Prostate gland (tissue), 2 donors: ENCODE data around the gene PDE9A. TPM values are rescaled to one million over a fixed set of nuclear protein-coding genes. Genes with fewer than 3 reads are reported as not detected.

Experiments
- DNase-seq: peaks from one replicate; pipeline ENCODE4 v3.0.0-alpha.2; 2019; ENCODE audit warnings: low spot score
- H3K27ac ChIP-seq, 2 donors: fragments of 200-600 bp; sonication (generic); 2 replicates each; pipeline ENCODE4 v1.5.1; 2017 to 2019
- H3K27me3 ChIP-seq: fragments of 200-600 bp; sonication (generic); replicated peaks from 2 replicates; pipeline ENCODE4 v1.5.1; 2019; ENCODE audit not compliant: insufficient read depth
- H3K36me3 ChIP-seq, 2 donors: fragments of 200-600 bp; sonication (generic); 1 replicate in 1 of 2; 2 replicates in 1 of 2; pipeline versions ENCODE4 v1.5.1 to v1.8.1; 2017 to 2019
- H3K4me1 ChIP-seq: fragments of 200-600 bp; sonication (generic); replicated peaks from 2 replicates; pipeline ENCODE4 v1.5.1; 2019
- H3K4me3 ChIP-seq, 2 donors: fragments of 200-600 bp; sonication (generic); 2 replicates each; pipeline ENCODE4 v1.5.1; 2017 to 2019
- H3K9me3 ChIP-seq: fragments of 200-600 bp; sonication (generic); 2 replicates; pipeline ENCODE4 v1.5.1; 2017
- CTCF ChIP-seq, 4 experiments: fragments of 200-600 bp in 2 of 4; fragments of 450-650 bp in 2 of 4; sonication (generic) in 2 of 4; IDR thresholded peaks; 1 replicate in 3 of 4; 2 replicates in 1 of 4; pipeline ENCODE4 v1.5.1; 2016 to 2019; ENCODE audit warnings: antibody characterized with exemption in 4 of 4, mild to moderate bottlenecking in 2 of 4, moderate library complexity in 2 of 4
- POLR2A ChIP-seq: fragments of 450-650 bp; IDR thresholded peaks from one replicate; pipeline ENCODE4 v1.6.1; 2016; ENCODE audit warnings: antibody characterized with exemption, mild to moderate bottlenecking
- POLR2AphosphoS5 ChIP-seq: sonication (generic); formaldehyde crosslinking; IDR thresholded peaks from one replicate; pipeline ENCODE4 v1.6.1; 2017; ENCODE audit warnings: antibody characterized with exemption
- WGBS: methylation state at CpG from one replicate; pipeline ENCODE4 v1.1.5; 2018; 5-methylcytosine and 5-hydroxymethylcytosine counted together
- intact Hi-C: fragments of 100-400 bp; cut with DNase I; formaldehyde crosslinking; loops from one replicate; pipeline ENCODE4 v1.14.2; 2022
- total RNA-seq, 2 donors: library from RNA; depleted of rRNA; stranded (reverse); fragments of >200 nt; gene quantifications; one replicate each; pipeline ENCODE4 v1.1.0, GENCODE V29; 2016

Gene PDE9A
- total RNA-seq, 2 donors from 2014 or later: 80.0 to 93.6 TPM

- Histone ChIP-seq H3K36me3 (no peaks in the 10 kb centered on the region), H3K9me3 (no peaks in the 10 kb centered on the region), H3K27me3 (no peaks in the 10 kb centered on the region), H3K4me3 (no peak overlapping the region), H3K27ac (peak overlapping the region in 1 of 2 donors; percentile 77), H3K4me1 (peaks cover 23% of the 10 kb centered on the region)
- WGBS: 87% methylated on average over 15 of the region's 15 CpGs
- no peak for TF ChIP-seq POLR2AphosphoS5
- no peak for TF ChIP-seq CTCF (IDR thresholded peaks at IDR 0.05)
- TF ChIP-seq POLR2A: no peak
- intact Hi-C loops: no loop called here
- DNase-seq: no peak
These were observed 22.0 kb downstream of the PDE9A start for GRCh38 chr21:42675403-42675802.

GRCh38 chr21:42676808-42677207 is 23.4 kb downstream of the PDE9A start:
- H3K27ac ChIP-seq: no peak overlapping the region
- no peaks in the 10 kb centered on the region for H3K27me3 ChIP-seq
- no peak overlapping the region for H3K4me3 ChIP-seq
- TF ChIP-seq POLR2A: no peak
- TF ChIP-seq CTCF (IDR thresholded peaks at IDR 0.05): no peak
- TF ChIP-seq POLR2AphosphoS5: no peak
- H3K9me3 ChIP-seq: no peaks in the 10 kb centered on the region
- DNase-seq: no peak
- no peaks in the 10 kb centered on the region for H3K36me3 ChIP-seq
- intact Hi-C loops: no loop called here
- WGBS: 73% methylated on average over 8 of the region's 8 CpGs
- peaks cover 15% of the 10 kb centered on the region for H3K4me1 ChIP-seq

- Histone ChIP-seq H3K27ac (peak overlapping the region in 1 of 2 donors; percentile 22), H3K4me1 (peaks cover 10% of the 10 kb centered on the region), H3K9me3 (no peaks in the 10 kb centered on the region), H3K36me3 (no peaks in the 10 kb centered on the region), H3K4me3 (no peak overlapping the region), H3K27me3 (no peaks in the 10 kb centered on the region)
- 52% methylated on average over 20 of the region's 20 CpGs for WGBS
- TF ChIP-seq CTCF (IDR thresholded peaks at IDR 0.05): no peak
- no peak for TF ChIP-seq POLR2A
- no peak for TF ChIP-seq POLR2AphosphoS5
- intact Hi-C loops: no loop called here
- DNase-seq: no peak
These were observed 24.2 kb downstream of the PDE9A start for GRCh38 chr21:42677339-42678321.

GRCh38 chr21:42678618-42679295 is 25.3 kb downstream of the PDE9A start:
- peak overlapping the region in 1 of 2 donors; percentile 22 for H3K27ac ChIP-seq
- no peak for DNase-seq
- H3K4me3 ChIP-seq: no peak overlapping the region
- no peak for TF ChIP-seq POLR2A
- no peak for TF ChIP-seq POLR2AphosphoS5
- no peak for TF ChIP-seq CTCF (IDR thresholded peaks at IDR 0.05)
- H3K36me3 ChIP-seq: no peaks in the 10 kb centered on the region
- intact Hi-C loops: no loop called here
- H3K4me1 ChIP-seq: peaks cover 7% of the 10 kb centered on the region
- no peaks in the 10 kb centered on the region for H3K9me3 ChIP-seq
- WGBS: 88% methylated on average over 23 of the region's 23 CpGs
- no peaks in the 10 kb centered on the region for H3K27me3 ChIP-seq
